Karpas-422 (cell line): ENCODE measurements around the gene DUSP2. TPM values are rescaled to one million over a fixed set of nuclear protein-coding genes. Genes with fewer than 3 reads are reported as not detected.

ENCODE experiments used
- DNase-seq: peaks from one replicate; pipeline ENCODE4 v3.0.0-alpha.2; 2015
- H2AFZ ChIP-seq: fragments of 200-600 bp; sonication (generic); 2 replicates; pipeline ENCODE4 v1.6.1; 2014; ENCODE audit warnings: antibody characterized with exemption, low read length, mixed read lengths
- H3K27ac ChIP-seq: fragments of 200-600 bp; sonication (generic); 2 replicates; pipeline ENCODE4 v1.5.1; 2014; ENCODE audit warnings: mild to moderate bottlenecking, low read length, moderate library complexity
- H3K27me3 ChIP-seq: fragments of 200-600 bp; sonication (generic); 2 replicates; pipeline ENCODE4 v1.6.1; 2014; ENCODE audit warnings: low read length, mixed read lengths
- H3K36me3 ChIP-seq: fragments of 200-600 bp; sonication (generic); 2 replicates; pipeline ENCODE4 v1.6.1; 2014; ENCODE audit warnings: low read length, mixed read lengths; ENCODE audit not compliant: insufficient read depth
- H3K4me1 ChIP-seq: fragments of 200-600 bp; sonication (generic); 2 replicates; pipeline ENCODE4 v1.6.1; 2014; ENCODE audit warnings: mild to moderate bottlenecking, low read length, mixed read lengths
- H3K4me2 ChIP-seq: fragments of 200-600 bp; sonication (generic); 2 replicates; pipeline ENCODE4 v1.6.1; 2014; ENCODE audit warnings: low read length, low read depth, mild to moderate bottlenecking; ENCODE audit not compliant: poor library complexity, severe bottlenecking
- H3K4me3 ChIP-seq: fragments of 200-600 bp; sonication (generic); 2 replicates; pipeline ENCODE4 v1.5.1; 2014; ENCODE audit warnings: mild to moderate bottlenecking, antibody characterized with exemption, low read length, mixed read lengths
- H3K79me2 ChIP-seq: fragments of 200-600 bp; sonication (generic); 2 replicates; pipeline ENCODE4 v1.6.1; 2014; ENCODE audit warnings: mild to moderate bottlenecking, low read length, mixed read lengths
- H3K9ac ChIP-seq: fragments of 200-600 bp; sonication (generic); 2 replicates; pipeline ENCODE4 v1.6.0; 2014; ENCODE audit warnings: low read length
- H3K9me2 ChIP-seq: fragments of 200-600 bp; sonication (generic), shearing (Covaris generic); replicated peaks from 2 replicates; pipeline ENCODE4 v1.6.0; 2014; ENCODE audit warnings: mild to moderate bottlenecking, low read length, moderate library complexity; ENCODE audit not compliant: insufficient read depth
- H3K9me3 ChIP-seq: fragments of 300-700, 200-600 bp; sonication (generic); 2 replicates; pipeline ENCODE4 v1.6.1; 2014; ENCODE audit warnings: low read length, mixed read lengths
- H4K20me1 ChIP-seq: fragments of 200-600 bp; sonication (generic); 2 replicates; pipeline ENCODE4 v1.6.1; 2014; ENCODE audit warnings: mild to moderate bottlenecking, antibody characterized with exemption, low read length, low read depth; ENCODE audit not compliant: insufficient read depth
- total RNA-seq: library from RNA; depleted of rRNA; stranded (reverse); fragments of >200 nt; shearing (Covaris generic); gene quantifications from 2 replicates; pipeline ENCODE4 v1.2.3, GENCODE V29; 2014; ENCODE audit warnings: low replicate concordance

DUSP2 gene
- total RNA-seq, 1 experiment from 2014 or later, result 25.1 TPM

GRCh38 chr2:96159084-96159830 is 14.0 kb upstream of the DUSP2 start:
- Histone ChIP-seq H2AFZ (no peak overlapping the region), H3K79me2 (no peaks in the 10 kb centered on the region), H3K4me2 (no peak overlapping the region), H3K9ac (no peak overlapping the region), H3K9me3 (no peaks in the 10 kb centered on the region), H4K20me1 (no peaks in the 10 kb centered on the region), H3K27ac (no peak overlapping the region), H3K4me1 (peaks cover 49% of the 10 kb centered on the region), H3K27me3 (peaks cover 3% of the 10 kb centered on the region; the same call in 1 of the 2 replicates), H3K36me3 (no peaks in the 10 kb centered on the region), H3K9me2 (no peaks in the 10 kb centered on the region), H3K4me3 (no peak overlapping the region)
- no peak for DNase-seq

DNA sequence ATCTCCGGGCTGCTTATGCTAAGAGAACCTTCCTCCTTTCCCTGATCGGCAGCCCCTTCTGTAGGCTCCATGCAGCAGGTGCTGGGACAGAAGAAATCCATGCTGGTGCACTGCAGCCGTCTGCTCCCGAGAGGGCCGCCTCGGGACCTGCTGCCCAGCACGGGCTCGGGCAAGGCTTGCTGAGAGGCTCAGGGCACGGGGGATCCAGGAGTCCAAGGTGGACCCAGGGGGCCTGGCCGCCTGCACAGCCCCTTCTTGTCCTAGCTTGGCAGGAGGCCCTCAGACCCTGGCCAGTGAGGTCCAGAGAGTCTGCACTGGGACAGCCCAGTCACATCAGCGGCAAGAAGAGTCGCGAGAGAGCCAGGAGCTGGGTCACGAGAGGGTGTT is 13.3 kb upstream of the DUSP2 start:
- Histone ChIP-seq H3K4me1 (peaks cover 42% of the 10 kb centered on the region), H3K79me2 (no peaks in the 10 kb centered on the region), H3K27me3 (peaks cover 3% of the 10 kb centered on the region; the same call in 1 of the 2 replicates), H2AFZ (no peak overlapping the region), H3K9ac (no peak overlapping the region), H3K27ac (no peak overlapping the region), H3K4me2 (no peak overlapping the region), H3K9me2 (no peaks in the 10 kb centered on the region), H4K20me1 (no peaks in the 10 kb centered on the region), H3K9me3 (no peaks in the 10 kb centered on the region), H3K4me3 (no peak overlapping the region), H3K36me3 (no peaks in the 10 kb centered on the region)
- DNase-seq, result no peak

GRCh38 chr2:96157649-96158553 is 12.7 kb upstream of the DUSP2 start:
- Histone ChIP-seq H3K4me3 (peak overlapping the region; percentile 36; the same call in 1 of the 2 replicates), H3K9me2 (no peaks in the 10 kb centered on the region), H3K9me3 (no peaks in the 10 kb centered on the region), H3K27ac (no peak overlapping the region), H3K36me3 (no peaks in the 10 kb centered on the region), H3K79me2 (no peaks in the 10 kb centered on the region), H3K4me1 (peaks cover 39% of the 10 kb centered on the region), H3K4me2 (peak overlapping the region; percentile 30), H3K9ac (peak overlapping the region; percentile 29), H3K27me3 (peaks cover 3% of the 10 kb centered on the region; the same call in 1 of the 2 replicates), H2AFZ (no peak overlapping the region), H4K20me1 (no peaks in the 10 kb centered on the region)
- DNase-seq, result peak; percentile 61

GRCh38 chr2:96156926-96157648 is 11.8 kb upstream of the DUSP2 start:
- Histone ChIP-seq H3K4me2 (peak overlapping the region; percentile 30), H3K4me3 (peak overlapping the region; percentile 36; the same call in 1 of the 2 replicates), H3K9ac (peak overlapping the region; percentile 29), H4K20me1 (no peaks in the 10 kb centered on the region), H3K27me3 (peaks cover 3% of the 10 kb centered on the region; the same call in 1 of the 2 replicates), H3K79me2 (no peaks in the 10 kb centered on the region), H3K9me2 (no peaks in the 10 kb centered on the region), H3K4me1 (peaks cover 35% of the 10 kb centered on the region), H3K9me3 (no peaks in the 10 kb centered on the region), H3K27ac (no peak overlapping the region), H2AFZ (no peak overlapping the region), H3K36me3 (no peaks in the 10 kb centered on the region)
- peak; percentile 89 for DNase-seq

DNA sequence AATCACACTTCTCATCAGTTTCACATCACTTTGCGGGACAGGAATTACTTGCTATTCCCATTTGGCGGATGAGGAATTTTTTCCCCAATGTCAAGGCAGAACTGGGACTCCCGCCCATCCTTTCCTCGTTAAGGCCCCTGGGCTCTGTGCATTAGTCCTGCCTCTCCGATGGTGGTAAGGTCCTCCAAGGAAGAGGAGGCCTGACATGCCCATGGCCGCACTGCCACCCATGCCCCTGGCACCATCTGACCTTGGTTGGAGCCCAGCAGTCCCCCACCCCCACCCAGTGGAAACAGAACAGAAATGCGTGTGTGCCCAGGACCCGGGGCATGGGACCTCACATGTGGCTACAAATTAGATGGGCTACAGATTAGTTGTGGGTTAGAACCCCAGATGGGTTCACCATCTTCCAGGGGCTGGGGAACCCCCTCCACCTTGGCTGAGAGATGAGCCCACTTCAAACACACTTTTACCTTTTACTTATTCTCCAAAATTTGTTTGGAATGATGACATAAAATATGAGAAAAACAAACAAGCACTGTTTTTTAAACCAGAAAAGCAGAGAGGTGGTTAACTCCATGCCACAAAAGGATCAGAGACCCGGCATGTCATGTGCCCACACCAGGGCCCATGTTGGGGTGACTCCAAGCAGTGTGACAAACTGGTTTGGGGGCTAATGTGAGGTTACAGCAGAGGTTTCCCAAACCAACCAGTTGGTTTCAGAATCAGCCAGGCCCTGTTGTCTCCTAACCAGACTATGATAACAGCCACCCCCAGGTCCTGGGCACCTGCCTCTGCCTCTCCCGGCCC is 11.0 kb upstream of the DUSP2 start:
- H3K9ac ChIP-seq, result peak overlapping the region; percentile 28; the same call in 1 of the 2 replicates
- DNase-seq, result no peak
- peaks cover 30% of the 10 kb centered on the region for H3K4me1 ChIP-seq
- H3K79me2 ChIP-seq, result no peaks in the 10 kb centered on the region
- no peak overlapping the region for H3K27ac ChIP-seq
- peaks cover 3% of the 10 kb centered on the region; the same call in 1 of the 2 replicates for H3K27me3 ChIP-seq
- no peaks in the 10 kb centered on the region for H4K20me1 ChIP-seq
- peak overlapping the region; percentile 30 for H3K4me2 ChIP-seq
- no peaks in the 10 kb centered on the region for H3K36me3 ChIP-seq
- no peak overlapping the region for H3K4me3 ChIP-seq
- no peaks in the 10 kb centered on the region for H3K9me3 ChIP-seq
- H2AFZ ChIP-seq, result no peak overlapping the region
- no peaks in the 10 kb centered on the region for H3K9me2 ChIP-seq

- Histone ChIP-seq H3K36me3 (no peaks in the 10 kb centered on the region), H3K4me3 (no peak overlapping the region), H2AFZ (no peak overlapping the region), H3K9ac (no peak overlapping the region), H3K27me3 (no peaks in the 10 kb centered on the region), H3K4me1 (peaks cover 30% of the 10 kb centered on the region), H3K4me2 (no peak overlapping the region), H3K27ac (no peak overlapping the region), H3K79me2 (no peaks in the 10 kb centered on the region), H3K9me3 (no peaks in the 10 kb centered on the region), H3K9me2 (no peaks in the 10 kb centered on the region), H4K20me1 (no peaks in the 10 kb centered on the region)
- DNase-seq, result no peak
These were observed 9.5 kb upstream of the DUSP2 start for GRCh38 chr2:96154506-96155380.

DNA sequence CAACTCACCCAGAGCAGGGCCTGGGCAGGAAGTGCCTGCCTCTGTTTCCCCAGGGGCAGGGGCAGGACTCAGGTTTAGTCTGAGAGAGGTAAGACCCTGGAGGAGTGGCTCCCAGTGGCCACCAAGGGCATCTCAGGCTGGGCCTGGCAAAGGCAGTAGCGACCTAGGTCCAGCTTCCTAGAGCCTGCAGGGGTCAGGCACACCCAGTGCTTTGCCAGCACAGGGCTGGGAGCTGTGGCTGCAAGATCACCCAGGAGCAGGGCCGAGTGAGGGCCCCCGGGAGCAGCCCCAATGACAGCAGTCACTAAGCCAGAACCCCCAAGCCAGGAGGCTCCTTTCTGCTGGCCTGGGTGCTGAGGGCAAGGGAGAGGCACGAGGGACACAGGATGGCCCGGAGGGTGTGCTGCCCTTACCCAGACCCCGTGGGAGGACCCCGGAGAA is 8.8 kb upstream of the DUSP2 start:
- H3K4me3 ChIP-seq, result no peak overlapping the region
- H2AFZ ChIP-seq, result no peak overlapping the region
- H4K20me1 ChIP-seq, result no peaks in the 10 kb centered on the region
- H3K9me3 ChIP-seq, result no peaks in the 10 kb centered on the region
- H3K9me2 ChIP-seq, result no peaks in the 10 kb centered on the region
- H3K79me2 ChIP-seq, result no peaks in the 10 kb centered on the region
- no peak overlapping the region for H3K9ac ChIP-seq
- peaks cover 31% of the 10 kb centered on the region for H3K4me1 ChIP-seq
- H3K27me3 ChIP-seq, result no peaks in the 10 kb centered on the region
- H3K27ac ChIP-seq, result no peak overlapping the region
- no peaks in the 10 kb centered on the region for H3K36me3 ChIP-seq
- DNase-seq, result no peak
- H3K4me2 ChIP-seq, result no peak overlapping the region
